HG03571 (cell line): Measurements from ENCODE around the gene TMUB2.
A peak's percentile ranks its signal among the peaks of the same experiment; 100 is the strongest.

ENCODE experiments used
- ATAC-seq: cut with Tn5 transposase; IDR thresholded peaks from one replicate; pipeline ENCODE4 v1.9.1; 2021; ENCODE audit not compliant: unreplicated experiment

TMUB2 gene

DNA sequence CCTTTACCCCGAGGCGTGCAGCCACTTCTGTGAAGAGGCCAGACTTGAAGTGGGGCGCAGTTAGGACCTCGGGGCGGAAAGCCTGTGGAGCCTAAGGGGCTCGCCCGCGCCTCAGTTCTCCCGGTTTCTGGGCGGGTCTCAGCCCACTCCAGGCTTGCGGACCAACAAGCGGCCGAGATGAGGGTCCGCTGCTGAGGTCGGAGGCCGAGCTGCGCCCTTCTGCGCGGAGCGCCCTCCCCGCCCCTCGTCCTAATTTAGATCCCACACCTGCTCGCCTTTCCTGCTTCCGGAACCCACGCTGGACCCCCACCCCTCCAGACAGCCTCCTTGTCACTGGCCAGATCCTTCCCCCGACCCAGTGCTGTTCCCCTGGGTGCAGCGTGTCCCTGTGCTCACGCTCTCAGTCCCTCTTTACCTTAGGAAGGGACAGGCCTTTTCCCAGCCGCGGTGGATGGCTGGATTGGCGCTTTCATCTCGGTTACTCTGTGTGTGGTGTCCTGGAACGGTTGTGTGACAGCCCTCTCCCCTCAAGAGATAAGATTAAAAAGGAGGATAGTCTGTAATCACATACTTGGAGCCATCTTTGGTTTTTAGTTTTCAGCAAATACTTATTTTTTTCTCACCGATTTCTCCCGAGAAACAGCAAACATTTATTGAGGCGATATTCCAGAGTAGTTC, 13.8 kb downstream of the TMUB2 start:
- ATAC-seq = no peak

DNA sequence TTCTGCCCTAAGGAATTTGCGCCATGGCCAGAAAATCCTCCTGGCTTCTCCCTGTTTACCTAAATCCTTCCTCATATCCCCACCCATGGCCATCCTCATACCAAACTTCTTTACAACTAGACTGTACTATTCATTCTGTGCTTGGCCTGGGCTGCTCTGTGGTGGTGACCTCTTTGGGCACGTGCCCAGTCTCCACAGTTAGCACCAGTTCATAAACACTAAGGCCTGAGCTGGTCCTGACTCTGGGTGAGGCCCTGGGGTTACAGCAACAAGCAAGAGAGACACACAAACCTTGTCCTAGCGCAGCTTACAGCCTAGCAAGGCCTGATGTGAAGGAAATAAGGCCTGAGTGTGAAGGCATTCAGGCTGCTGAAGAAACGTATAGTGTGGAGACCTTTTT, 16.0 kb downstream of the TMUB2 start:
- ATAC-seq = no peak

DNA sequence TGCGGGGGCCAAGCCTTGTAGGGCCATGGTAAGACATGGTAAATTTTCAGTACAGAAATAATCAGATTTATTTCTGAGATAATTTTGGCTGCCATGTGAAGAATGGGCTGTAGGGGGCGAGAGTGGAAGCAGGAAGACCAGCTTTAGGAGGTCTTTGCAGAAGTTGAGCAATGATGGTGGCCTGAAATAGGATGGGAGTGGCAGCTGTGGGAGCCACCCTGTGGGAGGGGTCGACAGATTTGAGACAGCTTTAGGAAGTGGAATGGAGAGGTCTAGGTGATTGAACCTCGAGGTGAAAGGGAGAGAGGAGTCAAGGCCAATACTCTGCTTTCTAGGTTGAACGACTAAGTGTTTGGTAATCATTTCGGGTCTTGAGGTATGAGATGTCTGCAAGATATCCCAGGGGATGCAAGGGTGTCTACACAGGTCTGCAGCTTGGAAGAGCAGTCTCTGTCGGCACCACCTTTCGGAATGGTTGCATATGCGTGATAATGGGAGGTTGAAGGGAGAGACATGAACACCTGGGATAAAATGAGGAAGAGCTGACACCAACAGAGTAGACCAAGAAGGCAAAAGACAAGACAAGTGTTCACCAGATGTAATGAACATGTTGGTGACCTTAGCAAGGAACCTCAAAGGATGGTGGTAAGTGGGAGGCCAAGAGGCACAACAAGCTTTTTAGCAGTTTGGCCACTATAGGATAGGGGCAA, 17.1 kb downstream of the TMUB2 start:
- ATAC-seq = no peak

DNA sequence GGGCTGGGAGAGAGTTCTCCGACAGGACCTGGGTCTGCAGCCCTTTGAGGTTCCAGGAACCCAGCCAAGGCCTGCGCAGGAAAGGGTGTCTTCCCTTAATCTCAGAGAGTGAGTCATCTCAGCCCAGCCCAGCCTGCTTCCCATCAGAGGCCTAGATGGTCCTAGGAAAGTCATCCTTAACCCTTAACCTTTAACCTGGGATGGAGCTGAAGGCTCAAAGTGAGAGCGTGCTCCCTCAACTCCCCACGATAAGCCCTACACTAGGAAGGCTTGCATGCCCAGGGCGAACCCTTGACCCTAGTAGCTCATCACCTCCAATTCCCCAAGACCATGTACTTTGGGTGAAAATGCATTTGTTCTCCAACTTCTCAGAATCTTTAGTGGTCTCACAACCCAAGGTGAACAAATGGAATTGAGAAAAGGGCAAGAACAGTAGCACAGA, 17.7 kb downstream of the TMUB2 start:
- ATAC-seq = no peak

DNA sequence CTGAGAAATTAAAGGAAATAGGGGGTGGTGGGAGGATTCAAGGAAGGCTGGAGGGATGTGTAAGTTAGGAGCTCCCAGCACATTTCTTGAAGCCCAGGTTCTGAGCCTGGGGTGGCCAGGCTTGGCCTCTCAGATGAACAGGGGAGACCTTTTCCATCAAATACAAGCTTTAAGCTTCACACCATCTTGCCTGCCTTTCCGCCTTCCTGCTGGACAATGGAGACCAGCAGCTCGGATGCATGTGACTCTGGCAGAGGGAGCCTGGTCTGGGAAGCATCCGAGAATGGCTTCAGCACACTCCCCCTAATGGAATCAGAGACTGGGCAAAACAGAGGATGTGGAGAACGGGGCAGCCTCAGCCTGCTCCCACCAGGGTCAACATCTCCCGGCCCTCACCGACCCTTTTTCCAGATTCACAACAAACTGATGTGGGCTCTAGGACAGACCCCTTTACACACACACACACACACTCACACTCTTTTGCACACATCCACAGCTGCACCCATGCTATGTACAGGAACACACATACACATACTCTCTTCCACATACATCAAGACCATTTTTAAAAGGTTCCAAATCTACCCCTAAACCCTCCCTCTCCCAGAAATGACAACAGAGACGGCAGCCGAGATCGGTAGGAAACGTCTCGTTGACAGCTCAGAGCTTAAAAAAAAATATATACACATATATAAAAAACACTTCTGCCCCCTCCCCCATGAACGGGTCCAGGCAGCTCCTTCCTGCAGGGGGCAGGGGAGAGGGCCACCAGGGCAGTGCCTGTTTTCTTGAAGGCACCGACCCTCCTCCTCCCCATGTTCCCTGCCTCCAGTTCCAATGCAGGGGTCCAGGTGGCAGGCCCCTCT, 19.4 kb downstream of the TMUB2 start:
- no peak for ATAC-seq

DNA sequence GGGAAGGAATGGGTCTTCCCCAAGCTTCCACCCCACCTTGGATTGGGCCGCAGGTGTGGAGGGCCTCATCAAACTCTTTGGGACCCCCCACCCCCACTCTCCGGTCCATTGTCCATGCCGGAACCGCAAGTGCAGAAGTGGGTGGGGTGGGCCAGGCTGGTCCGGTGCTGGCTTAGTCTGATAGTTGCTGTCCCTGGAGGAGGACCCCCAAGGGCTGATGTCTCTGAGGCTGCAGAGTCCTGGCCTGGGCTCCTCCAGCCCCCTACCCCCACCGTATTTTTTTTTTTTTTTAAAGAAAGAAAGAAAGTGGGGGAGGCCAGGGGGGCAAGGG, 20.0 kb downstream of the TMUB2 start:
- ATAC-seq = no peak

DNA sequence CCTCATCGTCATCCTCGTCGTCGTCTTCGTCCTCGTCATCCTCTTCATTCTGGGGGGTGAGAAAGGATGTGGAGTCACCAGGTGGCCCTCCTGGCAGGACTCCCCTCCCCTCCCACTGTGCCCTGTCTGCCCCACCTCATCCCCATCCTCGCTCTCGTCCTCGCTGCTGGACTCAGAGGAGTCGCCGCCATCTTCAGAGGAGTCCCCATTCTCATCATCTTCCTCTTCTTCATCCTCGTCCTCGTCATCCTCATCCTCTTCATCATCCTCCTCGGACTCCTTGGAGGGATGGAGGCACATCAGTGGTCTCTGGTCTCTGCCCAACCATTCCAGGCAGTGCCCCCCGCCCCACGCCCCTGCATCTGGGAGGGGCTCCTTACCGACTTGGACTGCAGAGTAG, 20.5 kb downstream of the TMUB2 start:
- no peak for ATAC-seq

DNA sequence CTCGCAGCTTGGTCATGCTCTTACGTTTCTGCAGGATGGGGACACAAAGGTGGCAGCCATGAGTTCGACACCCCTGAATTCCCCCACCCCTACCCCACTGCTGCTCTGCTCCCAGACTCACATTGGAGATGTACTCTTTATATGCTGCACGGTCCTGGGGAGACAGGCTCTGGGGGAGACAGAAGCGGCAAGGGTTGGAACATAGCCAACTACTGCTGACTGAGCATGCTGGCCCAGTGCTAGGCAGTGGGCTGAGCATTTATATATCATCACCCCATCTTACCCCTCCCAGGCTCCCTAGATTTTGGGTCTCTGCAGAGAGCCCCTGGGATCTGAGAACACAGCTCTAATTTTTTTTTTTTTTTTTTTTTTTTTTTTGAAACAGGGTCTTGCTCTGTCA, 21.0 kb downstream of the TMUB2 start:
- no peak for ATAC-seq

DNA sequence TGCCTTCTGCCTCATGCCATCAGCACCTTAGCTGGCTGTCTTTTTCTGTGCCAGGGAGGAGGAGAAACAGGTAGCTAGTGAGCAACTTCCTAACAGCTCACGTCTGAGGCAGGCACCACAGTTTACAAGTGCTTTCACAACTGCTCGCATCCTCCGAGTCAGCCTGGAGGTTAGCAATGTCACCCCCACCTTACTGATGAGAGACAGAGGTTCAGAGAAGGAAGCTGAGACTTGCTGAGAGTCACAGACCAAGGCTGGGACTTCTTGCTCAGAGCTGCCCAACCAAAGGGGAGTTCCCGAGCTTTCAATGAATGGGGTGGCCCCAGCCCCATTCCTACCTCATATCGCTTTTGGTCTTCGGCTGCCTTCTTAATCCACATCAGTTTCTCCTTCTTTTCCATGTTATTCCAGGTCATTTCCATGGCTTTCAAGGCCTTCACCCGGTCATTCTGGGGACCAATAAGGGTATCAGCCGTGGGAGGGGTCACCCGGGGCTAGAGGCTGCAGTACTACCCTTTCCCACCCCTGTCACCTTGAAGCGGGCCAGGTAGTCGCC, 23.1 kb downstream of the TMUB2 start:
- ATAC-seq = peak; percentile 9

DNA sequence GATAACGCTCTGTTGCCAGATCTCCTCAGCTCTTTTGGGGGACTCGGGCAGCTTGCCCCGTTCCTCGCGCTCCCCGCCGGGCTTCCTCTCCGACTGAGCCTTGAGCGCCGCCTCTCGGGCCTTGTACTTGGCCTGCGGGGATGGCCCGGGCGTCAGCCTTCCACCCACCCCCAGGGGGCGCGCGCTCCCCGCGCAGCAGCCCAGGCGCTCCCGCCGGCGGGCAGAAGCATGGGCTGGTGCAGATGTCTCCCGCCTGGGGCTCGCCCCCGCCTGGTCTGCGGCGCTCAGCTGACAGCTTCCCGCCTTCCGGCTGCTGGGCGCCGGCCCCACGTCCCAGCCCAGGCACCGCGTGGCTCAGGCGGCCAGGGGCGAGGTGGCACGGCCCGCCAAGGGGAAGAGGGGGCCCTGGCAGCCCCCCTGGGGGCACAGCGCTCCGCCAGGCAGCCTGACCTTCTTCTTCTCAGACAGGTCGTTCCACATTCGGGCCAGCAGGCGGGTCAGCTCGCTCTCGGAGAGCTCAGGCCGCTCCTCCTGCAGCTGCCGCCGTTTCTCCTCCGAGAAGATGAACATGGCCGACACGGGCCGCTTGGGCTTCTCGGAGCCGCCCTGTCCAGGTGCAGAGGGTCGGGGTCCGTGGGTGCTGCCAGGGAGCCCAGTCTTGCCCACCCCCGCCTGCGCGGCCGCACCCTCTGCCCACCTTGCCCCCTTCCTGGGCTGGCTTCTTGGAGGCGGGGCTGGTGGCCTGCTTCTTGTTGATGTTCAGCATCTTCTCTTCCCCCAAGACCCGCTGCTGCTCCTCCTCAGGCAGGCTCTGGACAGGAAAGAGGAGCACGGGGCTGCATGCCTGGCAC, 23.8 kb downstream of the TMUB2 start:
- ATAC-seq = peak; percentile 68

DNA sequence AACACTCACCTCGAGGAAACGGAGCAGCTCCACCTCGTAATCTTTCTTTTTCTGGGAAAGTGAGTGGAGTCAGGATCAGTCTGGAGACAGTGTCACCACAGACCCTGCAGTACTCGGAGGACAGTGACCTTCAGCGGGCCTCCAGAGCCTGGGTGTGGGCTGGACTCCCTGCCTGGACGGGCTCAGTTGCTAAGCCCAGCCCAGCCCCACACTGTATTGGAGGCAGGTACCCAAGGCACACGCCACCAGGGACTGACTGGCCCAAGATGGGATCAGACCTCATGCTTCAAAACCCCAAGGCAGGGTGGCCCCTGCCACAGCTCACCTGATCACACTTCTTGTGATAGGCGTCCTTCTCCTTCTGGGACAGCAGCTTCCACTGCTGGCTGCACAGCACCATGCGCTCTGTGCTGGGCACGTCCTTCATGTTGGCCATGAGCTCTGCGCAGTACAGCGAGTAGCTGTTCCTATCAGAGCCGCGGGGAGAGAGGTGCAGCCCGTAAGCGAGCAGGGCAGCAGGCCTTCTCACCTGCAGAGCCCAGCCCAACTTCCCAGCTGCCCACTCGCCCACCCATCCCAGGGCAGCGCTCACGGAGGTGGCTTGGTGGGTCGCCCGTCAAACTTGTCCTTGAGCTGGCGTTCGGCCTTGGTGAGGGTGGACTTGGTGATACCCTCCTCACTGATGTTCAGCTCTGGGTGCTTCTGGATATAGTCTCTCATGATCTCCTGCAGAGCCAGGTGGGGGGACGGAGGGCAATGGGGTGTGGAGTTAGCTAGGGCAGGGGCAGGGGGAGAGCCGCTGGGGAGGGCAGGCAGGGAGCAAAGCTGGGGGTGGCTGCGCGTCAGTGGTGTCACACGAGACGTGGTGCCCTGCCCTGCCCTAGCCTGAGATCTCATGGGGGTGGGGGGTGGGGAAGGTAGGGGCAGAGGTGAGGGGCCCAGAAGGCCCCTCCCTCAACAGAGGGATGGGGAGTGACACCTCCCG, 24.8 kb downstream of the TMUB2 start:
- ATAC-seq = no peak

DNA sequence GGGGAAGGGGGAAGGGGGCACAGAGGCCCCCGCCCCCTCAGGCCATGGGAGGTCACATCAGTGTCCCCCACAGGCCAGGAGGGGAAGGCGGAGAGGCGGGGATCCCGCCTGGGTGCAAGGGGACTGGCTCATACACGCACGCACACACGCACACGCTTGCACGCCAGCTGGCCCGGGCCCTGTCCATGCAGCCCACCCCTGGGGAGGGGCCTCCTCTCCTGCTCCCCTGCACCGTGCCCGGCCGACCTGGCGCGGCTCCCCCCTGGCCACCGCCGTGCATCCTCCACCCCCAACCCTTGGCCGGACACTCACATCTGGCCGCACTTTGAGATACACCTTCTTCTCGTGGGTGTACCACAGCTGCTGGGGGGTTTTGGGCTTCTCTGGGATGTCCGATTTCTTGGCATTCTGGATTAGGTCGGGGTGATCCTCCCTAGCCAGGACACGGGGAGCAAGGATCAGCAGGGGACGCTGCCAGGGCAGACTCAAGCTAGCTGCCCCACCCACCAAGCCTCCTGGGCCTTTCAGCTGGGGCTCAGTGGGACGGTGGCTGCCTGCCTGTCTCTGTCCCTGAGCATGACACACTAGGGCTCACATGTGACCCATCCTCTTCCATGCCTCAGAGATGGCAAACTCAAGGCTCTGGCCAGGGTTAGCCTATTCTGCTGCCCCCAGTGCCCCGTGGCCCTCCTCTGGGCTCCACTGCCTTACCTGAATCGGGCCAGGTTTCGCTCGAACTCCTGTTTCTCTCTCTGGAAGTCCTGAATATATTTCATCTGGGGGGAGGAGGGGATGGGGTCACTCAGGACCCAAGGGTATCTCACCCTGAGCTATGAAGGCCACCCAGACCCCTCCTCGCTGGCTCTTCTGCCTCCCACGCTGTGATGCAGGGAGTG, 26.0 kb downstream of the TMUB2 start:
- no peak for ATAC-seq

DNA sequence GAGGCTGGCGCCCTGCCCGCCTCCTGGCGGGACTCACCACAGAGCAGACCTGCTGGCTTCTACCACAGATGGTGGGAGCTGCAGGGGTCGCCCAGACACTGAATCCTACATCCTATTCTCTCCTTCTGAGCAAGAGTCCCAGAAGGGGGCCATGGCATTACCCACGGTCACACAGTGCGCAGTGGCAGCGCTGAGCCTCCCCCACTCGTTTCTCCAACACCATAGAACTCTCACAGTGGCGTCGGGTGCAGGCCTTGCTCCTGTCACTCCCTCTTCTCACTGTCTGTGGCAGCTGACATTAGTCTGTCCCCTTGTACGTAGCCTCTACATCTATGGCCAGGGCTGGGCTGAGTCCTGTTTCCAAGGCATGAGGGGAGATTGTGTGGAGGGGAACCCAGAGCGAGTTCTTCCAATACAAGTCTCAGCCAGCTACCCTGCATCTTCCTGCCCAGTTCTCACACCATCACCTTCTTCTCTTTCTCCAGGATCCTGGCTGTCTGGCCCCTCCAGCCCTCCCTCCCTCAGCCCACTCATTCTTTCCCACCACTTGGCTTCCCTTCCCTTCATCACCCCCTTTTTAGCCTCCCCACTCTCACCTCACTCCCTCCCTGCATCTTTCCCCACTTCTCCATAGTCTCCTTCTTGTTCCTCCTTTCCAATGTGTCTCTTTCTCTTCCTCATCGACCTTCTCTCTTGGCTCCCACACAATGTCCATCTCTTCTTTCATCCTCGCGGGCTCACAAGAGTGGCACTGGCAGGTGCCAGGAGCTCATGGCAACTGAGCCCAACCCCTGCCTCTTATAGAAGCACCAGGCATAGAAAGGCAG, 26.8 kb downstream of the TMUB2 start:
- no peak for ATAC-seq

DNA sequence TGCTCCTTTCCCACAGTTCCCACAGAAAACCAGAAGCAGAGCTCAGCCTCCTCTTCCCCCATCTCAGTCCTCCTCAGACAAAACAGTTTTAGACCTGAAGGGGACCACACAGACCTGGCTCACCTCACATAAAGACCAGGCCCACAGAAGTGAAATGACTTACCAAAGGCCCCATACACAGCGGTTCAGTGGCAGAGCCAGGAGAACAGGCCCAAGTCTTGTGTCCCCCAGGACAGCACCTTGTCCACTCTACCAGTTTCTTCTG, 27.4 kb downstream of the TMUB2 start:
- no peak for ATAC-seq

DNA sequence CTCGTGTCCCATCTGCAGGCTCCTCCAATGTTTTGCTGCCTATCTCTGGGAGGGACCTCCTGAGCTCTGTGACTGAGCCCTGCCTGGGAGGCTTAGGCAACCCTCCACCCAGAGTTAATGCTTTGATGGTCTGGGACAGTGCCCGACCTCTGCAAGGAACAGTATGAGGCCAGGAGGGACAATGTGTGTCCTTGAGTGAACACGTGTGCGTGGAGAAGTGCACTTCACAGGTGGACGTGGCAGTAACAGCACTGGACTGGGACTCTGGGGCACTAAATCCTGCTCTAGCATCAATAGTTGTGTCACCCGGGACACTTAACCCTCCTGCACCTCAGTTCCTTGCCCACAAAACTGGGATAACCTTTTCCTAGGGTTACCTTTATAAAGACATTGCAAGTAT, 28.1 kb downstream of the TMUB2 start:
- no peak for ATAC-seq

DNA sequence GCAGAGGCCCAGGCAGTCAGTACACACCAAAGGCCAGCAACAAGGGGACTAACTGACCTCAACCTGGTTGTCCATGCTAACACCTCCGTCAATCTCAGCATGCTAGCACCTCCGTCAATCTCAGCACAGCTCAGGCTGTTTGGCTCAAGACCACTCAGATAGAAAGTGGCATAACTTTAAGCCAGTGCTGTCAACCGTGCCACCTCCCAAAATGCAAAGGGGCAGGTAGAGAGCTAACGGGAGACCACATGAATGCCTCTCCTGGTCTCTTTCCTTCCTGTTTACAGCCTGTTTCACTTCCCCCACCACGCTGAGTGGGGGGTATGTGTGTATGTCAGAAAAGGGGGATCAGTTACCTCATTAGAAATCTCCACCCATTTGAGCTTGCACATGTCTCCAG, 29.4 kb downstream of the TMUB2 start:
- ATAC-seq = no peak

DNA sequence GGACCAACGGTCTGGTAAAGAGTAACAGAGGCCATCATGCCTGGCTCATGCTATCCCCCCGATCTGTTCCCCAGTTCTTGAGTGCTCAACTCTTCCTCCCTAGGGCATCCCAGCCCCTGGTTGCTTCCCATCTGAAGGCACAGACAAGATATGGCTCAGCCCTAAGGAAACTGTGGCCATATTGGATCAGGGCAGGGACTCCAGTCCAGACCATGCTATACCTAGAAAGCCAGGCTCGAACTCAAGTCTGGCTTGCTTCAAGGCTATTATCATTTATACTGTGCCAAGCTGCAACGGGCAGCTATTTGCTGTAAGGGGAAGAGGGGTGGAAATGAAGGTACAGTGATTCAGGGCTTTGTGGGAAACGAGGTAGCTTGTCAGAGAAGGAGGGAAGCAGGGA, 29.9 kb downstream of the TMUB2 start:
- ATAC-seq = no peak

DNA sequence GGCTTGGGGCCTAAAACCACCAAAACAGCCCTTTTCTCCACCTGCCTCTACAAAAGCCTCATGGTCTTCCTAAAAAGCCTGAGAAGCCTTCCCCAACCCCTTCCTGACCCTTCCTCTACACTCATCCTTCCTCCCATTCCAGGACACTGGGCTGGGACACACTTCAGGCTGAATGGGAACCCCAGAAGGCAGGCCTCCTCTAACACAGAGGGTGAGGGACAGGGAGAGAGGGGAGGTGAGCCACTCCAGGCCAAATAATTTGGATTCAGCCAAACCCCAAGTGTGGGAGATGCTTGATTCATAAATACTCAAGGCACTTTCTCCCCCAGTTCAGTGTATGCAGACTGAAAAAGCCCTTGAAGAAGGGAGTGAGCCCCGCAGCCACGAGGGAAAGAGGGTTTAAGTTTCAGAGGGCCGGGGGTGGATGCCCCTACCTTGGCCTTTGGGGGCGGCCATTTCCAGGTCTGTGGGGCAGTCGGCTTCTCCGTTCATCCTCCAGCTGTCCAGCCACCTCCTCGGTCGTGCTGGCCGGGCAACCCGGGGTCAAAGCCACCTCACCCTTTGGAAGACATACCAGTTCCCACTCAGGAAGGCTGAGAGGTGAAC, 31.1 kb downstream of the TMUB2 start:
- ATAC-seq = no peak
